Tibial nerve (tissue), 4 donors: ENCODE data around the gene CCDC158. TPM values are rescaled to one million over a fixed set of nuclear protein-coding genes. Genes with fewer than 3 reads are reported as not detected.

Source experiments
- DNase-seq, 2 donors: peaks; one replicate each; pipeline ENCODE4 v3.0.0-alpha.2; 2019; ENCODE audit warnings: low spot score in 2 of 2
- H3K27ac ChIP-seq, 4 donors: fragments of 200-600 bp; sonication (generic) in 3 of 4; one replicate each; pipeline ENCODE4 v1.5.1; 2017 to 2019; ENCODE audit warnings: mild to moderate bottlenecking in 1 of 4
- H3K27me3 ChIP-seq, 2 donors: fragments of 200-600 bp; sonication (generic) in 1 of 2; one replicate each; pipeline versions ENCODE4 v1.5.1 to v1.6.0; 2017 to 2019
- H3K36me3 ChIP-seq, 3 donors: fragments of 200-600 bp; sonication (generic); one replicate each; pipeline ENCODE4 v1.5.1; 2018 to 2019
- H3K4me1 ChIP-seq, 4 donors: fragments of 200-600 bp; sonication (generic) in 3 of 4; one replicate each; pipeline ENCODE4 v1.5.1; 2017 to 2019
- H3K4me3 ChIP-seq, 4 donors: fragments of 200-600 bp; sonication (generic) in 3 of 4; one replicate each; pipeline ENCODE4 v1.5.1; 2017 to 2019; ENCODE audit warnings: mild to moderate bottlenecking in 1 of 4, moderate library complexity in 1 of 4
- H3K9me3 ChIP-seq, 4 donors: fragments of 200-600 bp; sonication (generic) in 3 of 4; one replicate each; pipeline ENCODE4 v1.5.1; 2017 to 2019
- EP300 ChIP-seq, 2 donors: sonication (generic); formaldehyde crosslinking; IDR thresholded peaks; one replicate each; pipeline ENCODE4 v1.6.1; 2017; ENCODE audit warnings: antibody characterized with exemption in 2 of 2, mild to moderate bottlenecking in 1 of 2
- POLR2A ChIP-seq, 2 donors: fragments of 450-650 bp; IDR thresholded peaks; one replicate each; pipeline ENCODE4 v1.6.1; 2017; ENCODE audit warnings: antibody characterized with exemption in 2 of 2, mild to moderate bottlenecking in 2 of 2, moderate library complexity in 2 of 2
- WGBS, 2 donors: methylation state at CpG; one replicate each; pipeline ENCODE4 v1.1.5; 2018; 5-methylcytosine and 5-hydroxymethylcytosine counted together
- total RNA-seq, 4 donors: library from RNA; depleted of rRNA; stranded (reverse); fragments of >200 nt; gene quantifications; one replicate each; pipeline ENCODE4 v1.1.0, GENCODE V29; 2016
- TF ChIP-seq, protein P1 (sequence below), 5 experiments: fragments of 200-600 bp in 3 of 5; fragments of 450-650 bp in 2 of 5; sonication (generic) in 3 of 5; IDR thresholded peaks; one replicate each; pipeline ENCODE4 v1.5.1; 2016 to 2019; ENCODE audit warnings: antibody characterized with exemption in 5 of 5, mild to moderate bottlenecking in 3 of 5, moderate library complexity in 2 of 5

Gene CCDC158
- total RNA-seq, 4 donors from 2014 or later, result 0.39 to 8.4 (median 0.86) TPM

DNA sequence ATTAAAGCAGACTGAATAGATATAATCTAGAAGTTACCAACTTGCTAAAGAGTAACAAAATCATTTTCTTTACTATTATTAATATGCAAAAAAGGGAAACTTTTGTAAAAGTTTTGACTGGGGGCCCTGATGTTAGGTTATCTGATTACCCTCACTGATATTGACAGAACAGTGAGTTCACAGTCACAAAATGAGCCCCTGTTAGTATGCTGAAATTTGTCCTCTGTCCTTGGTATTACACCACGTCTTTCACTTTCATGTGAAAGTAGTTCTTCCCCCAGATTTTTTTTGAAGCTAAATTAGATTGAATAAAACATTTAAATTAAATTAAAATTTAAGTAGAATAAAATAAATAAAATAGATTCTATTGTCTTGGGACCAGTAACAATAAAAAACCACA, 108.5 kb downstream of the CCDC158 start:
- WGBS, 2 donors, result 63 to 65% methylated on average over 1 of the region's 1 CpG
- DNase-seq, result no peak
- no peak overlapping the region for H3K27ac ChIP-seq

DNA sequence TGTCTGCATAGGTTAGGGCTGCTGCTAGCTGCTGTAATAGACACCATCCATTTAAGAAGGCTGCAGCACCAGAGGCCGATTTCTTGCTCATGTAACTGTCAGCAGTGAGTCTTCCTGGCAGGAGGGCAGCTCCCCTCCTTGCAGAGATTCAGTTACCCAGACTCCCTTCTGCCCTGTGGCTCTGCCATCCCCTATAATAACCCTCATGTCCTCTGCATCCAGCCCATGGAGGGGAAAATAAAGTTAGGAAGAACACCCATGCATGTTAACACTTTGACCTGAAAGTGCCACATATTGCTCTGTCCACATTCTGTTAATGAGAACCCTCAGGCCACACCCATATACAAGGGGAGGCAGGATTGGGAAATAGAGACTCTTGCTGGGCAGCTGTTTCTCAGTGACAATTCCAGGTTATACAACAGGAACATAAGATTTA, 109.0 kb downstream of the CCDC158 start:
- Histone ChIP-seq H3K4me3 (no peak overlapping the region), H3K9me3 (peaks cover 0 to 14% (median 0%) of the 10 kb centered on the region in 4 donors), H3K36me3 (peaks cover 0 to 16% (median 0%) of the 10 kb centered on the region in 3 donors), H3K27ac (no peak overlapping the region), H3K27me3 (no peaks in the 10 kb centered on the region), H3K4me1 (peaks cover 0 to 12% (median 0%) of the 10 kb centered on the region in 4 donors)
- no peak for DNase-seq
- TF ChIP-seq, protein P1, sequence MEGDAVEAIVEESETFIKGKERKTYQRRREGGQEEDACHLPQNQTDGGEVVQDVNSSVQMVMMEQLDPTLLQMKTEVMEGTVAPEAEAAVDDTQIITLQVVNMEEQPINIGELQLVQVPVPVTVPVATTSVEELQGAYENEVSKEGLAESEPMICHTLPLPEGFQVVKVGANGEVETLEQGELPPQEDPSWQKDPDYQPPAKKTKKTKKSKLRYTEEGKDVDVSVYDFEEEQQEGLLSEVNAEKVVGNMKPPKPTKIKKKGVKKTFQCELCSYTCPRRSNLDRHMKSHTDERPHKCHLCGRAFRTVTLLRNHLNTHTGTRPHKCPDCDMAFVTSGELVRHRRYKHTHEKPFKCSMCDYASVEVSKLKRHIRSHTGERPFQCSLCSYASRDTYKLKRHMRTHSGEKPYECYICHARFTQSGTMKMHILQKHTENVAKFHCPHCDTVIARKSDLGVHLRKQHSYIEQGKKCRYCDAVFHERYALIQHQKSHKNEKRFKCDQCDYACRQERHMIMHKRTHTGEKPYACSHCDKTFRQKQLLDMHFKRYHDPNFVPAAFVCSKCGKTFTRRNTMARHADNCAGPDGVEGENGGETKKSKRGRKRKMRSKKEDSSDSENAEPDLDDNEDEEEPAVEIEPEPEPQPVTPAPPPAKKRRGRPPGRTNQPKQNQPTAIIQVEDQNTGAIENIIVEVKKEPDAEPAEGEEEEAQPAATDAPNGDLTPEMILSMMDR (IDR thresholded peaks at IDR 0.05), result no peak
- TF ChIP-seq EP300 (IDR thresholded peaks at IDR 0.05), result no peak
- TF ChIP-seq POLR2A (IDR thresholded peaks at IDR 0.05), result no peak
- 40 to 50% methylated on average over 1 of the region's 1 CpG for WGBS, 2 donors

More for the DNA sequence above, 108.5 kb downstream of the CCDC158 start:
- TF ChIP-seq, protein P1 (IDR thresholded peaks at IDR 0.05), result no peak
- TF ChIP-seq EP300 (IDR thresholded peaks at IDR 0.05) (no peak), POLR2A (IDR thresholded peaks at IDR 0.05) (no peak)
- Histone ChIP-seq H3K9me3 (peaks cover 0 to 14% (median 0%) of the 10 kb centered on the region in 4 donors), H3K4me3 (no peak overlapping the region), H3K27me3 (no peaks in the 10 kb centered on the region), H3K36me3 (peaks cover 0 to 16% (median 0%) of the 10 kb centered on the region in 3 donors), H3K4me1 (peaks cover 0 to 7% (median 0%) of the 10 kb centered on the region in 4 donors)

DNA sequence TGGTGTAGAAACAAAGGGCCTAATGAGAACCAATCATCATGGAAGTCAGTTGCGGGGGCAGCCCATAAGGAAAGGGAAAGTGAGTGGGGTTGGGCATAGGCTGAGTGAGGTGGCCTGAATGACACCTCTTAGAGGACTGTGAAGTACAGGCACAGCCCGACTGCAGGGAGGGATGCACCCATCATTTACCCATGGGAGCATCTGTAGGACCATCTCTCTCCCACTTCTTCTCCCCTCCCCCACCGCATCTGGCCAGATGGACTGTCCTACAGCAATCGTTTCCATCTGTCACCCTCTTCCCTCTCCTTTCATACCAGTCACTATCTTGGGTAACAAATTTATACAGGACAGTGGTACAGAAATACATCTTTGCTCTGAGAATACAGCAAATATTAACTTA, 110.3 kb downstream of the CCDC158 start:
- no peaks in the 10 kb centered on the region for H3K27me3 ChIP-seq
- peaks cover 0 to 16% (median 0%) of the 10 kb centered on the region in 3 donors for H3K36me3 ChIP-seq
- no peak overlapping the region for H3K27ac ChIP-seq
- TF ChIP-seq POLR2A (IDR thresholded peaks at IDR 0.05) (no peak), EP300 (IDR thresholded peaks at IDR 0.05) (no peak)
- TF ChIP-seq, protein P1 (IDR thresholded peaks at IDR 0.05), result no peak
- DNase-seq, result no peak
- H3K4me1 ChIP-seq, result peaks cover 0 to 14% (median under 1%) of the 10 kb centered on the region in 4 donors
- 74 to 79% methylated on average over 4 of the region's 4 CpGs for WGBS, 2 donors
- no peak overlapping the region for H3K4me3 ChIP-seq
- H3K9me3 ChIP-seq, result peaks cover 0 to 4% (median 0%) of the 10 kb centered on the region in 4 donors

DNA sequence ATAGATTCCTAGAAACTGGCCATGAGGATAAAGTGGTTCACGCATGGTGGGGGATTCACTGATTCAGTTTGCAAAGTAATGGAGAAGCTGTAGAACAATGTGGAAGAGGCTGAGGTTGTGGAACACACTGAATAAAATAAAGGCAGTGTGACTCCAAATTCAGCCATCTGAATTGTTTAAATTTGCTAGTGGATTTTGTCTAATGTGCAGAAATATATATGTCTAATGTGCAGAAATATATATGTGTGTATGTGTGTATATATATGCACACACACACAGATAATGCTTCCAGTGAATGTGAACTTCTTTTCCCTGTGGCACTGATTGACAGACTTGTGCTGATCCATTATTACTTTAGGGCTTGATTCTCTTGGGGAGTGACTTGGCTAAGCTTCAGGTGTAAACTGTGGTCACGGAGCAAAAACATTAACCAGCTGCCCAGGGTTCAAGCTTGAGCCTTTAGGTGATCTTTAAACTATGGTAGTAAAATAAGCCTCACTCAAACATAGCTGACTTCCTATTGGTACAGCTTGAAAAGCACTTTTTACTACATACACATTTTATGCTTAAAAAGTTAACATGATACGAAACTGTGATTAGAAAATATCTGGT, 110.9 kb downstream of the CCDC158 start:
- WGBS, 2 donors, result 82 to 86% methylated on average over 3 of the region's 3 CpGs
- DNase-seq, result no peak
- Histone ChIP-seq H3K4me3 (no peak overlapping the region), H3K27me3 (no peaks in the 10 kb centered on the region), H3K4me1 (peaks cover 0 to 21% (median 5%) of the 10 kb centered on the region in 4 donors), H3K9me3 (no peaks in the 10 kb centered on the region), H3K27ac (no peak overlapping the region), H3K36me3 (peaks cover 0 to 16% (median 0%) of the 10 kb centered on the region in 3 donors)
- TF ChIP-seq, protein P1 (IDR thresholded peaks at IDR 0.05), result no peak
- TF ChIP-seq POLR2A (IDR thresholded peaks at IDR 0.05), result no peak
- no peak for TF ChIP-seq EP300 (IDR thresholded peaks at IDR 0.05)

DNA sequence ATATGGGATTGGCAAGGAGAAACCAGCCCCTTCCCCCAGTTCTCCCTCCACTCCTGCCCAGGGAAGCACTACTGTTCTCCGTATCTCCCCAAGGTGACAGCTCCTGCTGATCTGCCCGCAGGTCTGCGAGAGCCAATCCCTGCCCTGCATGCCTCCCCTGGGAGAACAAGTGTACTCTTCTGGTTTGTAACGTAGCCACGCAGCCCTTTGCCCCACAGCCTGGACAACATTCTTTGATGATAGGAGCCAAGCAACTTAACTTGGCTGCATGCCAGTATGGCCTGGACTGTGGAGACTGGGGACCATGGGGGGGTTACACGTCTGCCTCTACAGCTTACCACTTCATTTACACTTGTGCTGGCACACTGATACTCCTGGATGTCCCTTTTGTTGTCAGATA, 112.4 kb downstream of the CCDC158 start:
- TF ChIP-seq, protein P1 (IDR thresholded peaks at IDR 0.05), result no peak
- TF ChIP-seq EP300 (IDR thresholded peaks at IDR 0.05), result no peak
- TF ChIP-seq POLR2A (IDR thresholded peaks at IDR 0.05), result no peak
- Histone ChIP-seq H3K36me3 (peaks cover 0 to 16% (median 0%) of the 10 kb centered on the region in 3 donors), H3K4me3 (no peak overlapping the region), H3K27me3 (no peaks in the 10 kb centered on the region), H3K27ac (no peak overlapping the region), H3K9me3 (no peaks in the 10 kb centered on the region), H3K4me1 (peaks cover 0 to 21% (median 5%) of the 10 kb centered on the region in 4 donors)
- no peak for DNase-seq
- WGBS, 2 donors, result 53 to 58% methylated on average over 6 of the region's 6 CpGs
